Tibial nerve (tissue), 4 donors: ENCODE results near the gene BCAR3. TPM values are rescaled to one million over a fixed set of nuclear protein-coding genes. Genes with fewer than 3 reads are reported as not detected.

ENCODE experiments used
- DNase-seq, 2 donors: peaks; one replicate each; pipeline ENCODE4 v3.0.0-alpha.2; 2019; ENCODE audit warnings: low spot score in 2 of 2
- H3K27ac ChIP-seq, 4 donors: fragments of 200-600 bp; sonication (generic) in 3 of 4; one replicate each; pipeline ENCODE4 v1.5.1; 2017 to 2019; ENCODE audit warnings: mild to moderate bottlenecking in 1 of 4
- H3K27me3 ChIP-seq, 2 donors: fragments of 200-600 bp; sonication (generic) in 1 of 2; one replicate each; pipeline versions ENCODE4 v1.5.1 to v1.6.0; 2017 to 2019
- H3K36me3 ChIP-seq, 3 donors: fragments of 200-600 bp; sonication (generic); one replicate each; pipeline ENCODE4 v1.5.1; 2018 to 2019
- H3K4me1 ChIP-seq, 4 donors: fragments of 200-600 bp; sonication (generic) in 3 of 4; one replicate each; pipeline ENCODE4 v1.5.1; 2017 to 2019
- H3K4me3 ChIP-seq, 4 donors: fragments of 200-600 bp; sonication (generic) in 3 of 4; one replicate each; pipeline ENCODE4 v1.5.1; 2017 to 2019; ENCODE audit warnings: mild to moderate bottlenecking in 1 of 4, moderate library complexity in 1 of 4
- H3K9me3 ChIP-seq, 4 donors: fragments of 200-600 bp; sonication (generic) in 3 of 4; one replicate each; pipeline ENCODE4 v1.5.1; 2017 to 2019
- CTCF ChIP-seq, 5 experiments: fragments of 200-600 bp in 3 of 5; fragments of 450-650 bp in 2 of 5; sonication (generic) in 3 of 5; IDR thresholded peaks; one replicate each; pipeline ENCODE4 v1.5.1; 2016 to 2019; ENCODE audit warnings: antibody characterized with exemption in 5 of 5, mild to moderate bottlenecking in 3 of 5, moderate library complexity in 2 of 5
- EP300 ChIP-seq, 2 donors: sonication (generic); formaldehyde crosslinking; IDR thresholded peaks; one replicate each; pipeline ENCODE4 v1.6.1; 2017; ENCODE audit warnings: antibody characterized with exemption in 2 of 2, mild to moderate bottlenecking in 1 of 2
- POLR2A ChIP-seq, 2 donors: fragments of 450-650 bp; IDR thresholded peaks; one replicate each; pipeline ENCODE4 v1.6.1; 2017; ENCODE audit warnings: antibody characterized with exemption in 2 of 2, mild to moderate bottlenecking in 2 of 2, moderate library complexity in 2 of 2
- WGBS, 2 donors: methylation state at CpG; one replicate each; pipeline ENCODE4 v1.1.5; 2018; 5-methylcytosine and 5-hydroxymethylcytosine counted together
- total RNA-seq, 4 donors: library from RNA; depleted of rRNA; stranded (reverse); fragments of >200 nt; gene quantifications; one replicate each; pipeline ENCODE4 v1.1.0, GENCODE V29; 2016

BCAR3 gene
- total RNA-seq, 4 donors from 2014 or later: 26.2 to 41.8 (median 36.5) TPM

- no peaks in the 10 kb centered on the region for H3K9me3 ChIP-seq
- no peak overlapping the region for H3K4me3 ChIP-seq
- TF ChIP-seq CTCF (IDR thresholded peaks at IDR 0.05) (no peak), EP300 (IDR thresholded peaks at IDR 0.05) (no peak)
- DNase-seq: no peak
- H3K27ac ChIP-seq: no peak overlapping the region
- no peaks in the 10 kb centered on the region for H3K27me3 ChIP-seq
- peaks cover 0 to 34% (median 12%) of the 10 kb centered on the region in 4 donors for H3K4me1 ChIP-seq
- no peaks in the 10 kb centered on the region for H3K36me3 ChIP-seq
- WGBS, 2 donors: 83 to 91% methylated on average over 2 of the region's 2 CpGs
Measured at GRCh38 chr1:93695411-93696005, 13.9 kb upstream of the BCAR3 start.

DNA sequence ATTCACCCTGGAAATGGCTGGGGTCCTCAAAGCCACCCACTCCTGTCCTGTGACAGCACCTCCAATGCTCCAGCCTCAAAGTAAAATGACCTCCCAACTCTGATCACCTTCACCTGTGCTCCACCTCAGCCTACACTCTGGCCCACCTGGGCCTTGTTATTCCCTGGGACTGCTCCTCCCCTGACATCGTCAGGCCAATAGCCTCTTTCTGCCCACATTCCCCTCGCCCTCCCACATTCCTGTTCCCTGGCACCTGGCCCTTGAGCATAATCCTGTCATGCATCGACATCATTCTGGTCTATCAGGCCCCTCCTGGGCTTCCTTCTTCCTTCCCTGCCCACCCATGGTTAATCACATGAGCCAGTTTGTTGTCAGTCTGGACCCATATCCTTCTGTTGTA lies 13.2 kb upstream of the BCAR3 start:
- H3K9me3 ChIP-seq: no peaks in the 10 kb centered on the region
- H3K36me3 ChIP-seq: no peaks in the 10 kb centered on the region
- H3K27ac ChIP-seq: no peak overlapping the region
- TF ChIP-seq CTCF (IDR thresholded peaks at IDR 0.05) (no peak), POLR2A (IDR thresholded peaks at IDR 0.05) (no peak), EP300 (IDR thresholded peaks at IDR 0.05) (no peak)
- no peaks in the 10 kb centered on the region for H3K27me3 ChIP-seq
- H3K4me1 ChIP-seq: peaks cover 0 to 34% (median 12%) of the 10 kb centered on the region in 4 donors
- 72 to 94% methylated on average over 3 of the region's 3 CpGs for WGBS, 2 donors
- DNase-seq: no peak
- no peak overlapping the region for H3K4me3 ChIP-seq

- no peaks in the 10 kb centered on the region for H3K27me3 ChIP-seq
- H3K36me3 ChIP-seq: no peaks in the 10 kb centered on the region
- no peak for DNase-seq
- H3K9me3 ChIP-seq: no peaks in the 10 kb centered on the region
- 45 to 66% methylated on average over 7 of the region's 7 CpGs for WGBS, 2 donors
- peak overlapping the region in 2 of 4 donors; percentile 25 to 61 for H3K27ac ChIP-seq
- H3K4me1 ChIP-seq: peaks cover 0 to 34% (median 12%) of the 10 kb centered on the region in 4 donors
- TF ChIP-seq POLR2A (IDR thresholded peaks at IDR 0.05) (no peak), EP300 (IDR thresholded peaks at IDR 0.05) (no peak), CTCF (IDR thresholded peaks at IDR 0.05) (no peak)
- no peak overlapping the region for H3K4me3 ChIP-seq
Measured at GRCh38 chr1:93694039-93694438, 12.4 kb upstream of the BCAR3 start.

- WGBS, 2 donors: 28 to 48% methylated on average over 7 of the region's 7 CpGs
- DNase-seq: no peak
- peak overlapping the region in 3 of 4 donors; percentile 44 to 61 (median 49) for H3K27ac ChIP-seq
Measured at GRCh38 chr1:93692983-93693591, 11.4 kb upstream of the BCAR3 start.

More at GRCh38 chr1:93692983-93693591, 11.4 kb upstream of the BCAR3 start:
- Histone ChIP-seq H3K4me1 (peaks cover 0 to 34% (median 12%) of the 10 kb centered on the region in 4 donors), H3K9me3 (no peaks in the 10 kb centered on the region), H3K27me3 (no peaks in the 10 kb centered on the region), H3K4me3 (no peak overlapping the region), H3K36me3 (no peaks in the 10 kb centered on the region)
- no peak for TF ChIP-seq POLR2A (IDR thresholded peaks at IDR 0.05)
- TF ChIP-seq EP300 (IDR thresholded peaks at IDR 0.05): no peak
- no peak for TF ChIP-seq CTCF (IDR thresholded peaks at IDR 0.05)
